ENCODE data around the gene TBX5.

DNA sequence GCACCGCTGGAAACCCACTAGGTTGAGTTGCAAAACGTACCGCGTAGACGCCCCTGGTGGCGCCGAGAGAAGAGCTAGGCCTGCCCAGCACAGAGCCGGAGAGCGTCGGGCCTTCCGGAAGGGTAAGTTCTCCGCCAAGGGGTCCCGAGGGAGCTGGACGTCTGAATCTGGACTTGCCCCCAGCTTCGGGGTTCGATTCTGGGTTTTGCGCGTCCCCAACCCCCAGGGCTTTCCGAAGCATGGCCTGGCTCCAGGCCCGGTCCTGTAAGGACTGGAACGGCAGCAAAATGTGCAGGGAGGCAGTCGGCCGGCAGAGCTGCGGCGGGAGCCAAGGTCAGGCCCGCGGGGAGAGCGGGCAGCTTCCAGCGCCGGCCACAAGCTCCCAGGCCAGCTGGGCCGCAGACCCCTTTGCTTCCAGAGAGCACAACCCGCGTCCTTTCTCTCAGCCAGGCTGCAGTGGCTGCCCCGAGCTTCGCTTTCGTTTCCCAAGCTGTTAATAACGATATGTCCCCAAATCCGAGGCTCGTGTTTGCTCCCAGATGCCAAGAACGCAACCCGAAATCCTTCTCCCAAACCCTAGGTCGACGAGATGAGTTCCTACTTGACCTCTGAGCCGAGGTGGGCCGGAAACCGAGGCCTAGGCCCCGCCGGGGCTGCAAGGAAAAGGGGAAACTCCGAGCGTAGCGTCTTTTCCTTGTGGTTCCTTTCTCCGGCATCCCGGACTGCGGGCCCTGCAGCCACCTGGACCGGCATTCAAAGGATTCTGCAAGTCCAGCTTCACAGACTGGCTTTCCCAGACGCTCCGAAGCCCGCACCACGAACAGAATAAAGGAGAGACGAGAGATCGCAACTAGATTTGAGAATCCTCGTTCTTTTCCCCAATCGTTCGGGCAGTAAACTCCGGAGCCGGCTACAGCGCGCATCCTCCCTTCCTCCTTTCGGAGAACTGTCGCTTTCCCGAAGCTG lies 3.2 kb upstream of the TBX5 start:
- TF ChIP-seq, protein P1, sequence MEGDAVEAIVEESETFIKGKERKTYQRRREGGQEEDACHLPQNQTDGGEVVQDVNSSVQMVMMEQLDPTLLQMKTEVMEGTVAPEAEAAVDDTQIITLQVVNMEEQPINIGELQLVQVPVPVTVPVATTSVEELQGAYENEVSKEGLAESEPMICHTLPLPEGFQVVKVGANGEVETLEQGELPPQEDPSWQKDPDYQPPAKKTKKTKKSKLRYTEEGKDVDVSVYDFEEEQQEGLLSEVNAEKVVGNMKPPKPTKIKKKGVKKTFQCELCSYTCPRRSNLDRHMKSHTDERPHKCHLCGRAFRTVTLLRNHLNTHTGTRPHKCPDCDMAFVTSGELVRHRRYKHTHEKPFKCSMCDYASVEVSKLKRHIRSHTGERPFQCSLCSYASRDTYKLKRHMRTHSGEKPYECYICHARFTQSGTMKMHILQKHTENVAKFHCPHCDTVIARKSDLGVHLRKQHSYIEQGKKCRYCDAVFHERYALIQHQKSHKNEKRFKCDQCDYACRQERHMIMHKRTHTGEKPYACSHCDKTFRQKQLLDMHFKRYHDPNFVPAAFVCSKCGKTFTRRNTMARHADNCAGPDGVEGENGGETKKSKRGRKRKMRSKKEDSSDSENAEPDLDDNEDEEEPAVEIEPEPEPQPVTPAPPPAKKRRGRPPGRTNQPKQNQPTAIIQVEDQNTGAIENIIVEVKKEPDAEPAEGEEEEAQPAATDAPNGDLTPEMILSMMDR (IDR thresholded peaks at IDR 0.05) = no peak
- TF ChIP-seq POLR2A (IDR thresholded peaks at IDR 0.05) = no peak

Measured in right lobe of liver (tissue), 4 donors.